Fibroblast of peridontal ligament (primary cell): ENCODE results near the gene SUZ12.
"Not testable (repeated sequence)": the region's sequence is repeated elsewhere in the genome, so short reads cannot be mapped to it uniquely, and the experiment has no call there.

Experiments used
- DNase-seq: peaks from one replicate; pipeline ENCODE4 v3.0.0-alpha.2; 2010; ENCODE audit errors: extremely low read depth

SUZ12 gene

DNA sequence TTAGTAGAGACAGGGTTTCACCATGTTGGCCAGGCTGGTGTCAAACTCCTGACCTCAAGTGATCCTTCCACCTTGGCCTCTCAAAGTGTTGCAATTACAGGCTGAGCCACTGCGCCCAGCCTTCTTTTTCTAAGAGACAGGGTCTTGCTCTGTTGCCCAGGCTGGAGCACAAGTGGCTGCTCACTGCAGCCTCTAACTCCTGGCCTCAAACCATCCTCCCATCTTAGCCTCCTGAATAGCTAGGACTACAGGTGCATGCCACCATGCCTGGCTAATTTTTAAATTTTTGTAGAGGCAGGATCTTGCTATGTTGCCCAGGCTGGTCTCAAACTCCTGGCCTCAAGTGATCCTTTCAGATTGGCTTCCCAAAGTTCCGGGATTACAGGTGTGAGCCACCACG is 15.1 kb downstream of the SUZ12 start:
- DNase-seq: not testable (repeated sequence)

DNA sequence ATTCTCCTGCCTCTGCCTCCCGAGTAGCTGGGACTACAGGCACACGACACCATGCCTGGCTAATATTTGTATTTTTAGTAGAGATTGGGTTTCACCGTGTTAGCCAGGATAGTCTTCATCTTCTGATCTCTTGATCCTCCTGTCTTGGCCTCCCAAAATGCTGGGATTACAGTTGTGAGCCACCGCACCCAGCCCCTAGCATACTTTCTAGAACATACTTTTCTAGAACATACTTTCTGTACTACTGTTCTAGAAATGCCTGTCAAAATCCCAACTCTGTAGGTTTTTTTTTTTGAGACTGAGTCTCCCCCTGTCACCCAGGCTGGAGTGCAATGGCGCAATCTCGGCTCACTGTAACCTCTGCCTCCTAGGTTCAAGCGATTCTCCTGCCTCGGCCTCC is 27.3 kb downstream of the SUZ12 start:
- DNase-seq: not testable (repeated sequence)

DNA sequence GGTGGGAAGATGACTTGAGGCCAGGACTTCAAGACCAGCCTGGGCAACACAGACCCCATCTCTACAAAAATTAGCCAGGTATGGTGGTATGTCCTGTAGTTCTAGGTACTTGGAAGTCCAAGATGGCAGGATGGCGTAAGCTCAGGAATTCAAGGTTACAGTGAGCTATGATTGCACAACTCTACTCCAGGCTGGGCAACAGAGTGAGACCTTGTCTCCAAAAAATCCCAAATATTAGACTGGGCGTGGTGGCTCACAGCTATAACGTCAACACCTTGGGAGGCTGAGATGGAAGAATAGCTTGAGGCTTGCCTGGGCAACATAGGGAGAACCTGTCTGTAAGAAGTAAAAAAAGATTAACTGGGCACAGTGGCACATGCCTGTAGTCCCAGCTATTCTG is 30.8 kb downstream of the SUZ12 start:
- DNase-seq: no peak

DNA sequence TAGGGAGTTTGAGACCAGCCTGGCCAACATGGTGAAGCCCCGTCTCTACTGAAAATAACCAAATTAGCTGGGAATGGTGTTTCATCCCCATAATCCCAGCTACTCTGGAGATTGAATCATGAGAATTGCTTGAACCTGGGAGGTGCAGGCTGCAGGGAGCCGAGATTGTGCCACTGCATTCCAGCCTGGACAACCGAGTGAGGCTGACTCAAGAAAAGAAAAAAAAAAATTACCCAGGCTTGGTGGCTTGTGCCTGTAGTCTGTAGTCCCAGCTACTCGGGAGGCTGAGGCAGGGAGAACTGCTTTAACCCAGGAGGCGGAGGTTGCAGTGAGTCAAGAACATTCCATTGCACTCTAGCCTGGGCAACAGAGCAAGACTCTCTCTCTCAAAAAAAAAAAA is 33.6 kb downstream of the SUZ12 start:
- DNase-seq: not testable (repeated sequence)

DNA sequence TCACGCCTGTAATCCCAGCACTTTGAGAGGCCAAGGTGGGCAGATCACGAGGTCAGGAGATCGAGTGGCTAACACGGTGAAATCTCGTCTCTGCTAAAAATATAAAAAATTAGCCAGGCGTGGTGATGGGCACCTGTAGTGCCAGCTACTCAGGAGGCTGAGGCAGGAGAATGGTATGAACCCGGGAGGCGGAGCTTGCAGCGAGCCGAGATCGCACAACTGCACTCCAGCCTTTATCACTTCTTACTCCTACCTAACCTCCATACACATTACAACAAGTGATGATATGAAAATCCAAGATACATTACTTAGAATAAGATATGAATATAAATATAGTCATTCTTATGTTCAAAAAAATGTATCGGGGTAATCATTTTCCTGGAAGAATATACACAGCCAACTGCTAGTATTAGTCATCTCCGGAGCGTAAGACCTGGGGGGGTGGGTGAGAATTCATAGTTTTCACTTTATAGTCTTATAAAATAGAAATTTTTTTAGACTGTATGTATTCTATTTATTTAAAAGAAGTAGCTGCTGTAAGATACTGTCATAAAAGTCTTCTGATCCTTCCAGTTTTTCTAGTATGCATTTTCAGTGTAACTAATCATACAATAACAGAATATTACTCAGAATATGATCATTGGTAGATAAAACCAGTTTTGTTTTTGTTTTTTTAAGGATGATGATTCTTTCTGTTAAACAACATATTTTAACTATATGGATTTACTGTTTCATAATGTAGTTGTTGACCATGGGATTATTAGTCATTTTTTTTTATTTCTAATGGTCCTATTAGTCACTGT is 37.7 kb downstream of the SUZ12 start:
- not testable (repeated sequence) for DNase-seq

DNA sequence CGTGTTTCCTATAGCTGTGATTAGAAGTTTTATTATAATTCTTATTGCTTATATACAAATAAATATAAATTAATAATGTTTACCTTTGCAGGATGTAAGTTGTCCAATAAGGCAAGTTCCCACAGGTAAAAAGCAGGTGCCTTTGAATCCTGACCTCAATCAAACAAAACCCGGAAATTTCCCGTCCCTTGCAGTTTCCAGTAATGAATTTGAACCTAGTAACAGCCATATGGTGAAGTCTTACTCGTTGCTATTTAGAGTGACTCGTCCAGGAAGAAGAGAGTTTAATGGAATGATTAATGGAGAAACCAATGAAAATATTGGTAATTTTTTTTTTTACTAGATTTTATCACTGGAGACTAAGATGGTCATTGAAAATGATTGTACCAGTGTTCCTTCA is 38.6 kb downstream of the SUZ12 start:
- DNase-seq: not testable (repeated sequence)

DNA sequence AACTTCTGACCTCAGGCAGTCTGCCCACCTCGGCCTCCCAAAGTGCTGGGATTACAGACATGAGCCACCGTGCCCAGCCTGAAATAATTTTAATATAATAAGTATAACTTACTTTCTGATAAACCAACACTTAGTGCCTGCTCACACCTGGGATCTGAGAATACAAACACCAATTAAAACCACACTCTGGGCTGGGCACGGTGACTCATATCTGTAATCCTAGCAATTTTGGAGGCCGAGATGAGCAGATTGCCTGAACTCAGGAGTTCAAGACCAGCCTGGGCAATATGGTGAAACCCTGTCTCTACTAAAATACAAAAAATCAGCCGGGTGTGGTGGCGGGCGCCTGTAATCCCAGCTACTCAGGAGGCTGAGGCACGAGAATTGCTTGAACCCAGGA is 55.0 kb downstream of the SUZ12 start:
- not testable (repeated sequence) for DNase-seq

DNA sequence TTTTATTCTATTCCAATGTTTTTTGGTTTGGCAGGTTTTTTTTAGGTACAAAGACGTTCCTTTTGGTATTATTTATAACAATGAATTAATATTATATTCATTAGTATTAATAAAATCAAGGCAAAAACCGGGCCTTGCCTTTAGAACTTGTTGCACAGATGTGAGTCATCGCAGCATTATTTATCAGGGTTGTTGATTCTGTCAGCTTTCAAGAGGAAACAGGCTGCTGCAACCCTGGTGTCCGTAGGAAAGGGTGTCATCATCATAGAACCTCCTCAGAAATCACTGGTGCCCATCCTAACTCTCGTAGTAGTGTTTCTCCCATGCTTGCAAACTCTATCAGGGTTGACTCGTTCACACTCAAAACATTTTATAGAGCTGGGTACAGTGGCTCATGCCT is 60.2 kb downstream of the SUZ12 start:
- no peak for DNase-seq

DNA sequence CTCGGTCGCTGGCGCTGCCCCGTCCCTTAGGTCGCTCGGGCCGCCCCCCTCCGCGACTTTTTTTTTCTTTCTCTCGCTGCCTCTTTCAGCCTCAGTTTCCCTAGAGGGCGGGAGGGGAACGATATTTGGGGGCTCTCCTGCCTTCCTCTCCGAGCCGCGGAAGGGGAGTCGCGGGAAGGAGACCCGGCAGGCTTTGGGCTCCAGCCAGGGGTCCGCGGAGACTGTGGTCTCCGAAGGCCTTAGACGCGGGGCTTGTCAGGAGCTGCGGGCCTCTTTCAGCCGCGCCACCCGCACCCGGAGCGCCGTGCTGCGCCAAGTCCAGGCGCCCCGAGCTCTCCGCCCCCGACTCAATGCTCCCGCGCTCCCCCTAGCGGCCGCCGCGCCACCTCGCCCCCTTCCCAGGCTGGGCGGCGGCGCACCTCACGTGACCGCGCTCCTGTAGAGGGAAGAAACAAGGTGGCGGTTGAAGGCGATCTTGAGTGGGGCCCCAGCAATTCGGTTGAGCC is 70.2 kb downstream of the SUZ12 start, which contains the start of gene LRRC37B:
LRRC37B (plus strand) TSS at position 427 of the 506 bp plus-strand sequence. CDS start 14,010 bp downstream, outside the sequence.
- DNase-seq: peak; percentile 63

DNA sequence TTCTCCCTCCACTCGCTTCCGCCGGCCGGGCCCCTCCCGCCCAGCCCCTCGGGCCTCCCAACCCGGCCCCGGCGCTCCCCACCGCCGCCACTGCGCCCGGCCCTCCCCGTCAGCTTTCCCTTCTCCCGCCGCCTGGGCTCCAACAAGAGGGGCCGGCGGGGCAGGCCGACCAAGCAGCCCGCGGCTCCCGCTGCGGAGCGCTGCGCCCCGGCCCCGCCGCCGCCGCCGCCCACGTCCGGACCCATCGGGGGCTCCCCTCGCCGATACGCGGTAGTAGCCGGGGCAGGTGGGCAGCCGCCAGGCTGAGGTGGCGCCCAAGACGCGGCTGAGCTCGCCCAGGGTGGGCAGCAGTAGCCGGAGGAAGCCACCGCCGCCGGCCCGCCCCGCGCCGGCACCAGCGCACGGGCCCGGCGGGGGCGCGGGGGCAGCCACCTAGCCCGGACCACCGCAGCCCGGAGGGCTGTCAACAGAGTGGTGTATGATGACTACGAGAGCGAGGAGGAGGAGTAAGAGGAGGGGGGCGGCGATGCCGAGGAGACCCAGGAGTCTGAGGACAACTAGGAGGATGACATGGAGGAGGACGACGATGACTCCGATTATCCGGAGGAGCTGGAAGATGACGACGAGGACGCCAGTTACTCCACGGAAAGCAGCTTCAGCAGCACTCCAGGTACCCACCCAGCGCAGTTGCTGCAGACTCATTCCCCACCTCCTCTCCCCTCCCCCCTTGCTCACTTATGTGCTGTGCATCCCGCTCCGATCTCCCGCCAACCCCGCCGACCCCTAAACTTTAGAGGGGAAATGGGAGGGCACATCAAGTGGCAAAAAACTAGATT is 70.9 kb downstream of the SUZ12 start:
- DNase-seq: no peak

DNA sequence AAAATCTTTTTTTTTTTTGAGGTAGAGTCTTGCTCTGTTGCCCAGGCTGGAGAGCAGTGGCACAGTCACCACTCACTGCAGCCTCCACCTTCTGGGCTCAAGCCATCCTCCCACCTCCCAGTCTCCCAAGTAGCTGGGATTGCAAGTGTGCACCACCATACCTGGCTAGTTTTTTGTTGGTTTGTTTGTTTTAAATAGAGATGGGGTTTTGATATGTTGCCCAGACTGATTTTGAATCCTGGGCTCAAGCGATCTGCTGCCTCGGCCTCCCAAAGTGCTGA is 72.4 kb downstream of the SUZ12 start:
- DNase-seq: no peak

DNA sequence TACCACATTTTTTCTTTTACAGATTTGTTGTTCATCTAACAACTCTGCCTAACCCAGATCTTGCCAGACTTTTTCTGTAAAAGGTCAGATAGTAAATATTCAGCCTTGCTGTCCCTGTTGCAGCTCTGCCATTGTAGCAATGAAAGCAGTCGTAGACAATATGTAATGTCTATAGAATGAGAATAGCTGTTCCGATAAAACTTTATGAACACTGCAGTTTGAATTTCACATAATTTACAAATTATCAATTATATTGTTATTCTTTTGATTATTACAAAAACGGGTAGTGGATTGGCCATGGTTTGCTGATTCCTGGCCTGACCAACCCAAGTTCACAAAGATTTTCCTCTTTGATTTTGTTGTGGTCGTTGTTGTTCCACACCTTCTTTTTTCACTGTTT is 73.3 kb downstream of the SUZ12 start:
- no peak for DNase-seq

DNA sequence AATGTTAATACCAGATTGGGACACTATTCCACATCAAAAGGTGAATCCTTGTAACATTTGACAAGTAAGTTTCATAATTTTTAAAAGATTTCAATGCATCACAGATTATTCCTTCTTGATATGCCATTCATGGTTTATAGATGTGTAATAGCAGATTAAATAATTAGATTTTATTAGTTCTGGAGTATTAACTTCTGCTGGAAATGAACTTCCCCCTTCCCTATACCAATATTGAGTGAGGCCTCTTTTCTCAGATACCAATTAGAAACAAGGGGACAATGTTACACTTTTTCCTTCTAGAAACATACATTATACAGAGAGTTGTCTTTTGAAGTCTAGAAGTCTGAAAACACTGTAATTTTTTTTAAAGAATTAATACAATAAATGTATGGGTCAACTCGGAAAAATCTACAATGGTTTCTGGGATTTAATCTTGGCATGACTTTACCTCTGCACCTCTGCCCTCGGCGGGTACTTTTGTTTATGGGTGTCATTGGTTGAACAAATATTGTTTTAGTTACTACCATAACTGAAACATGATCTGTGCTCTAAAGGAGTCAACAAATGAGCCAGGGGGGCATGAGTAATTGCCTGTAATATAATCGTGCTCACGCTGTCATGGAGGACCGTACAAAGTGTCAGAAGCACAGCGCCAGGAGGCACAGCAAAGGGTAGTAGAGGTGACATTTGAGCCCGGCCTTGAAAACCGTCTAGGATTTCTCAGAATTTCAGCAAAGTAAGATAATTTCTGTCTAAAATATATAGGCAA is 78.6 kb downstream of the SUZ12 start:
- no peak for DNase-seq

DNA sequence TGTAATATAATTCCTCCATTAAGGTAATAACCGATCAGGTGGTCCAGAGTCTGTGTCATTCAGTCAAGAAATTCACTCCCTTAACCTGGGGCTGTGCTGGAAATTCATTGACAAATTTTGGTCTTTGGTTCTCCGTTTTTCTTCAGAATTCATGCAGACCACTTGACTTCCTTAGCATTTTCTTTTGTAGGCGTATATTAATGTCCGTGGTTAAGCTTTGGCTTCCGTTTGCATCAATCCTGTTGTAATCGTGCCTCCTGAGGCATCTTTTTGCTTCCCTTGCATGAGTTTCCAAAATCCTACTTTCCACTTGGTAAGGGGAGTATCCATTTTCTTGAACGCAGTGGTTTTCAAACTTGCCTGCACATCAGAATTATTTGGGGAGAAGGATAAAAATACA is 79.4 kb downstream of the SUZ12 start:
- no peak for DNase-seq

DNA sequence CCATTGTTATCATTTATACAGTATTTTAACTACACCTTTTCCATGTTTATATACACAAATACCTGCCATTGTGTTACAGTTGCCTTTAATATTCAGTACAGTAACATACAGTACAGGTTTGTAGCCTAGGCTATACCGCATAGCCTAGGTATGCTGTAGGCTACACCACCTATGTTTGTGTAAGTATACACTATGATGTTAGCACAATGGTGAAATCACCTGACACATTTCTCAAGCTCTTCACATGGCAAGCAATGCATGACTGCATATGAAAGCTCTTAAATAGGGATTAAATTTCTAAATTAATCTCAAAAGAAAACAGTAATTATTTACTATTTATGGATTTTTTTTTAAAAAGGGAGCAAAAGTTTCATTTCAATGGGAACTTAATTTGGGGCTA is 82.4 kb downstream of the SUZ12 start:
- no peak for DNase-seq

DNA sequence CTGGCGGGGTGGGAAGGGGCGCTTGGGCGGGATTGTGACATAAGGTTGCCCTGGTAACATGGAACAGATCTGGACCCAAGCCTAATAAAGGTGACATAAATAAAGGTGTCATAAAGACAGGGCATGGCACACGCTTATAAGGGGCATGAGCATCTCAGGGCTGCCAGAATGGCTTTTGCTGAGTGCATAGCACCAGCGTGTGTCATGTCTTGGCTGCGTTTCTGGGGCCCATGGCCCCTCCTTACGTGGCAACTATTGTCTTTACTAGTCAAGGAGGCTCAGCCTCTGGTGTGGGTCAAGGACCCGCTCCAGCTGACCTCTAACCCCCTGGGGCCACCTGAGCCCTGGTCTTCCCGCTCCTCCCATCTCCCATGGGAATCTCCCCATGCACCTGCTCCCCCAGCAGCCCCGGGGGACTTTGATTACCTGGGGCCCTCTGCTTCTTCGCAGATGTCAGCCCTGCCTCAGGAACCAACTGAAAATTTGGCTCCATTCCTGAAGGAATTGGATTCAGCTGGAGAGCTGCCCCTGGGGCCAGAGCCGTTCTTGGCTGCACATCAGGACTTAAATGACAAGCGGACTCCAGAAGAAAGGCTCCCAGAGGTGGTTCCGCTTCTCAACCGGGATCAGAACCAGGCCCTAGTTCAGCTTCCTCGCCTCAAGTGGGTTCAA is 84.3 kb downstream of the SUZ12 start:
- DNase-seq: no peak

DNA sequence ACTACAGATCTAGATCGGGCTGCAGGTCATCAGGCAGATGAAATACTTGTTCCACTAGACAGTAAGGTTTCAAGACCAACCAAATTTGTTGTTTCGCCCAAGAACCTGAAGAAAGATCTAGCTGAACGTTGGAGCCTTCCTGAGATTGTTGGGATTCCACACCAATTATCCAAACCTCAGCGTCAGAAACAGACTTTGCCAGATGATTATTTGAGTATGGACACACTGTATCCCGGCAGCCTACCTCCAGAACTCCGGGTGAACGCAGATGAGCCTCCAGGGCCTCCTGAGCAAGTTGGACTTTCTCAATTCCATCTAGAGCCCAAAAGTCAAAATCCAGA is 84.8 kb downstream of the SUZ12 start:
- DNase-seq: no peak

DNA sequence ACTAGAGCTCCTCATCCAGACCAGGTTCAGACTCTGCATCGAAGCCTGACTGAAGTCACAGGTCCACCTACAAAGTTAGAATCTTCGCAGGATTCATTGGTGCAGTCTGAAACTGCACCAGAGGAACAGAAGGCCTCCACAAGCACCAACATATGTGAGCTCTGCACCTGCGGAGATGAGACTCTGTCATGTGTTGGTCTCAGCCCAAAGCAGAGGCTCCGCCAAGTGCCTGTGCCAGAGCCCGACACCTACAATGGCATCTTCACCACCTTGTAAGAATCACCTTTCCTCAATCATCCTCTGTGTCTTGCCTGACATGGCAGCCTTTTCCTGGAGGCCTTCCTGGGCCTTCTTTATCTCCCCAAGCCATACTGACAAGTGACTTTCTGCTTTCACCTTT is 85.7 kb downstream of the SUZ12 start:
- not testable (repeated sequence) for DNase-seq

DNA sequence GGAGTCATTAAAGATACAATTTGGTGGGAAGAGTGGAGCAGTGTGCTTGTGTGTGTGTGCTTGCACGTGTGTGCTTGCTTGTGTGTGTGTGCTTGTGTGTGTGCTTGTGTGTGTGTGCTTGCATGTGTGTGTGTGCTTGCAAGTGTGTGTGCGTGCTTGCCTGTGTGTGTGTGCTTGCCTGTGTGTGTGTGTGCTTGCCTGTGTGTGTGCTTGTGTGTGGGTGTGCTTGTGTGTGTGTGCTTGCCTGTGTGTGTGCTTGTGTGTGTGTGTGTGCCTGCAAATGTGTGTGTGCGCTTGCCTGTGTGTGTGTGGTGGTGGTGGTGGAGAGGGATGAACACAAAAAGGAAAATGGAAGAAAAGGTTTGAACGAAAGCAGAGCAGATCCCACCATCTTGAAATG is 90.5 kb downstream of the SUZ12 start:
- DNase-seq: not testable (repeated sequence)

DNA sequence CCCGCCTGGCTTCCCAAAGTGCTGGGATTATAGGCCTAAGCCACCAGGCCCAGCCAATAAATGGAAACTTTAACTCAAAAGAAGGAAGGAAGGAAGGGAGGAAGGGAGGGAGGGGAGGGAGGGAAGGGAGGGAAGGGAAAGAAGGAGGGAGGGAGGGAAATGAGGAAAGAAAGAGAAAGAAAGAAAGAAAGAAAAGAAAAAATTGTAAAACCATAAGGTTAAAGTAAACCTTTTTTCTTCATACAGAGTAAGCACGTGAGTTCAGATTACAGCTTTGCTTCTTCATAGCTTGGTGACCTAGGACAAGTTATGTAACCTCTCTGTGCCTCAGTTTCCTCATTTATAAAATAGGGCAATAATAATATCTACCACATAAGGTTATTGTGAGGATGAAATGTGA is 96.4 kb downstream of the SUZ12 start:
- DNase-seq: no peak

DNA sequence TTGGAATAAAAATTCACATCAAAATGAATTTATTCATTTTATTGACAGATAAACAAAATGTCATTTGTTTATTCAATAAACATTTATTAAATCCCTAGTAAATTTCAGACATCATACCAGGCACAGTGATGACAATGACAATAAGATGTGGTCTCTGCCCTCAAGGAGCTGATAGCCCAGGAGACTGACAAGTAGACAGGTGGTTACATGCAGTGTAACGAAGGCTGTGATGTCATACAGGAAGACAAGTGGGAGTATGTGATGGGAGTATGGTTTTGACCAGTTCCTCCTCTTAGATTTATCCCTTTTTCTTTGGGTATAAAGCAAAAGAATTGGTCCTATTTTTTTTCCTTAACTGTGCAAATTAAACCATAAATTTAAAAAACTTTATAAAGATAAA is 97.0 kb downstream of the SUZ12 start:
- not testable (repeated sequence) for DNase-seq

DNA sequence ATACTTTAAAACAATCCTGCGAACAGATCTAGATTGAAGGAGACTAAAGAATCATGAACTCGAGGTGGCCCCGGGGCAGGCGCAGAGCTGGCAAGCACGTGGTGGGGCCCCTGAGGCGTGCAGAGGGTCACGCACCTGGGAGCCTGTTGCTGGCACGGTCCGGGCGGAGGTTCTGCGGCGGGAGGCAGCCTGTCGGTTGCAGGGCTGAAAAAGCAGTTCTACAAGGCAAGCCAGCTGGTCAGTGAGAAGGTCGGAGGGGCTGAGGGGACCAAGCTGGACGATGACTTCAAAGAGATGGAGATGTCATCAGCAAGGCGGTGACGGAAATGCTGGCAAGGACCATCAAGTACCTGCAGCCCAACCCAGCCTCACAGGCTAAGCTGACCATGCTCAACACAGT is 103.4 kb downstream of the SUZ12 start:
- DNase-seq: not testable (repeated sequence)
